Upper lobe of left lung (tissue), 4 donors: ENCODE results near the gene FKRP.

Source experiments
- POLR2A ChIP-seq, 4 donors: fragments of 450-650 bp; IDR thresholded peaks; one replicate each; pipeline ENCODE4 v1.5.1; 2016 to 2017; ENCODE audit warnings: antibody characterized with exemption in 4 of 4, mild to moderate bottlenecking in 2 of 4
- POLR2AphosphoS5 ChIP-seq, 2 donors: sonication (generic); formaldehyde crosslinking; IDR thresholded peaks; one replicate each; pipeline ENCODE4 v1.5.1; 2017; ENCODE audit warnings: antibody characterized with exemption in 2 of 2
- TF ChIP-seq, protein P1 (sequence below), 6 experiments: fragments of 450-650 bp in 4 of 6; fragments of 200-600 bp in 2 of 6; sonication (generic) in 2 of 6; IDR thresholded peaks; one replicate each; pipeline ENCODE4 v1.5.1; 2016 to 2019; ENCODE audit warnings: antibody characterized with exemption in 6 of 6

DNA sequence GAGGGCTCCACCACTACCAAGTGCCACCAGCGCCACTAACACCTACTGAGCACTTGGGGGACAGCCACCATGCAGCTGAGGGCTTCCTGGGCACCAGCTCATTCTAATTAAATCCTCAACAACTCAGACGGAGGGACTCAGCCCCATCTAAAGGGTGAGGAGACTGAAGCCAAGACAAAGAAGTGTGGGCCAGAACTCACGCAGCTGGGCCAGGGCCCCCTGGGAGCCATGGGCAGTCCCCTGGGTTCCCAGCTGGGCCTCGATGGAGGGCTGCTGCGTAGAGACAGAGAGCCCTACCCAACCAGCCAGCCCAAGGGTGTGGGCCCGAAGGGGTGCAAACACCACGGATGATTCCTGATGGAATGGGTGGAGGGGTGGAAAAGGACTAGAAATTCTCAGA lies 16.2 kb upstream of the FKRP start:
- TF ChIP-seq, protein P1, sequence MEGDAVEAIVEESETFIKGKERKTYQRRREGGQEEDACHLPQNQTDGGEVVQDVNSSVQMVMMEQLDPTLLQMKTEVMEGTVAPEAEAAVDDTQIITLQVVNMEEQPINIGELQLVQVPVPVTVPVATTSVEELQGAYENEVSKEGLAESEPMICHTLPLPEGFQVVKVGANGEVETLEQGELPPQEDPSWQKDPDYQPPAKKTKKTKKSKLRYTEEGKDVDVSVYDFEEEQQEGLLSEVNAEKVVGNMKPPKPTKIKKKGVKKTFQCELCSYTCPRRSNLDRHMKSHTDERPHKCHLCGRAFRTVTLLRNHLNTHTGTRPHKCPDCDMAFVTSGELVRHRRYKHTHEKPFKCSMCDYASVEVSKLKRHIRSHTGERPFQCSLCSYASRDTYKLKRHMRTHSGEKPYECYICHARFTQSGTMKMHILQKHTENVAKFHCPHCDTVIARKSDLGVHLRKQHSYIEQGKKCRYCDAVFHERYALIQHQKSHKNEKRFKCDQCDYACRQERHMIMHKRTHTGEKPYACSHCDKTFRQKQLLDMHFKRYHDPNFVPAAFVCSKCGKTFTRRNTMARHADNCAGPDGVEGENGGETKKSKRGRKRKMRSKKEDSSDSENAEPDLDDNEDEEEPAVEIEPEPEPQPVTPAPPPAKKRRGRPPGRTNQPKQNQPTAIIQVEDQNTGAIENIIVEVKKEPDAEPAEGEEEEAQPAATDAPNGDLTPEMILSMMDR (IDR thresholded peaks at IDR 0.05), result no peak
- TF ChIP-seq POLR2AphosphoS5 (IDR thresholded peaks at IDR 0.05) (no peak), POLR2A (IDR thresholded peaks at IDR 0.05) (no peak)
